Bronchial epithelial cell (primary cell): ENCODE measurements around the gene GSX2. TPM values are rescaled to one million over a fixed set of nuclear protein-coding genes. Genes with fewer than 3 reads are reported as not detected.

Source experiments
- DNase-seq: peaks from one replicate; pipeline ENCODE4 v3.0.0-alpha.2; 2010; ENCODE audit warnings: low read depth
- FAIRE-seq: peaks from 2 replicates; lab custom pipeline; 2011; peaks lifted over from hg19 to GRCh38; lab: Jason Lieb, UNC
- H3K27me3 ChIP-seq: 2 replicates; pipeline ENCODE4 v1.5.1; 2011; ENCODE audit warnings: low read length; ENCODE audit not compliant: control insufficient read depth, insufficient read depth
- H3K36me3 ChIP-seq: 2 replicates; pipeline ENCODE4 v1.5.1; 2011; ENCODE audit warnings: low read length; ENCODE audit not compliant: control insufficient read depth, insufficient read depth
- H3K4me3 ChIP-seq: 2 replicates; pipeline ENCODE4 v1.5.1; 2011; ENCODE audit warnings: mild to moderate bottlenecking, low read depth, low read length, control low read depth
- CTCF ChIP-seq: IDR thresholded peaks from 2 replicates; pipeline ENCODE4 v1.5.1; 2011; ENCODE audit warnings: mild to moderate bottlenecking, moderate library complexity, low read length, control low read depth, inconsistent platforms; ENCODE audit not compliant: insufficient read depth, severe bottlenecking
- total RNA-seq: library from RNA; depleted of rRNA; stranded (reverse); fragments of >200 nt; gene quantifications from 2 replicates; pipeline ENCODE4 v1.2.1, GENCODE V29; 2014

Gene GSX2
- total RNA-seq, 1 donor from 2014 or later = not detected

- H3K27me3 ChIP-seq = peaks cover 68% of the 10 kb centered on the region
- DNase-seq = no peak
These were observed 2.7 kb downstream of the GSX2 start for GRCh38 chr4:54102531-54103106.

GRCh38 chr4:54103190-54103574, 3.2 kb downstream of the GSX2 start:
- TF ChIP-seq CTCF = no peak
- Histone ChIP-seq H3K4me3 (no peak overlapping the region), H3K36me3 (no peaks in the 10 kb centered on the region), H3K27me3 (peaks cover 69% of the 10 kb centered on the region)
- DNase-seq (no peak), FAIRE-seq (no peak)

More at GRCh38 chr4:54102531-54103106, 2.7 kb downstream of the GSX2 start:
- TF ChIP-seq CTCF = no peak
- H3K4me3 ChIP-seq = no peak overlapping the region
- FAIRE-seq = no peak
- H3K36me3 ChIP-seq = no peaks in the 10 kb centered on the region

GRCh38 chr4:54104907-54105306, 4.9 kb downstream of the GSX2 start:
- no peaks in the 10 kb centered on the region for H3K36me3 ChIP-seq
- no peak for FAIRE-seq
- no peak overlapping the region for H3K4me3 ChIP-seq
- H3K27me3 ChIP-seq = peaks cover 68% of the 10 kb centered on the region
- no peak for DNase-seq
- TF ChIP-seq CTCF = no peak

GRCh38 chr4:54107951-54108748, 8.2 kb downstream of the GSX2 start:
- Histone ChIP-seq H3K27me3 (peaks cover 45% of the 10 kb centered on the region), H3K4me3 (no peak overlapping the region), H3K36me3 (no peaks in the 10 kb centered on the region)
- TF ChIP-seq CTCF = no peak
- DNase-seq = no peak
- no peak for FAIRE-seq

- no peak for FAIRE-seq
- TF ChIP-seq CTCF = no peak
- DNase-seq = no peak
- Histone ChIP-seq H3K36me3 (no peaks in the 10 kb centered on the region), H3K4me3 (peak overlapping the region; percentile 12), H3K27me3 (peaks cover 37% of the 10 kb centered on the region)
These were observed 9.5 kb downstream of the GSX2 start for GRCh38 chr4:54109241-54110018.
